ENCODE results near the gene TMED10.
A peak's percentile ranks its signal among the peaks of the same experiment; 100 is the strongest.

Gene TMED10

DNA sequence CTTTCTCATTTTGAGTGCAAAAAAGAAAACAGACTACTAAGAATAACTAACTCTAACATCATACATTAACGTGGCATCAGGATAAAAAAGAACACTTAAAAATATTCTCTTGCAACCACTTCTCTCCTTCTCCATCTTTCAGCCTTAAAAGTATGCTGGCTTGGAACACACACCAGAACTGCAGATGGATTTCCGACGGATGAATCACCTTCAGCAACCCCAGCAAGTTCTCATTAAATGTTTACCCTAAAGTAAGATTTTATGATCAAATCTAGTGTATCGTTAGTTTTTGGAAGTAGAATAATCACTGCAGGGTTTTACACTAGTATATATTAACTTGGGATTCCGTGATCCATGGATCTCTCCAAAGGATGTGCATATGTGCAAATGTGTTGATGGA, 50.8 kb downstream of the TMED10 start:
- peak overlapping the region; percentile 98 for H3K4me3 ChIP-seq (ENCODE audit: low read depth, low read length)
- TF ChIP-seq OSR2 (tag by site-specific recombination; IDR thresholded peaks at IDR 0.05) = no peak
- TF ChIP-seq ZBTB17 (tag by site-specific recombination; IDR thresholded peaks at IDR 0.05) = 0 out of 2 replicates have a peak, but pooled peaks have one; percentile 13
- peaks cover 19% of the 10 kb centered on the region for H3K4me1 ChIP-seq (ENCODE audit: control insufficient read depth, insufficient read depth, low read length)
- H3K9me3 ChIP-seq (ENCODE audit: control insufficient read depth, insufficient read depth, low read depth, low read length) = no peaks in the 10 kb centered on the region
- ChIA-PET CTCF (interaction anchor here (0.9 to 1.9 kb wide), 3 partner anchors 169 to 363 kb away, joined by 3 to 10 read pairs (median 3); no protein-coding TSS in a partner anchor), POLR2A (interaction anchor here (1.1 to 1.6 kb wide), 3 partner anchors 15 to 168 kb away, joined by 3 to 4 read pairs (median 3); no protein-coding TSS in a partner anchor)
- H3K27ac ChIP-seq (ENCODE audit: extremely low read depth, low read depth, low read length) = no peak overlapping the region
- peaks cover 0 to 22% of the 10 kb centered on the region in 2 experiments; a peak in 2 of 3 replicates for H3K36me3 ChIP-seq (ENCODE audit: control insufficient read depth in 2 of 2, insufficient read depth in 1 of 2, low read length in 2 of 2)

DNA sequence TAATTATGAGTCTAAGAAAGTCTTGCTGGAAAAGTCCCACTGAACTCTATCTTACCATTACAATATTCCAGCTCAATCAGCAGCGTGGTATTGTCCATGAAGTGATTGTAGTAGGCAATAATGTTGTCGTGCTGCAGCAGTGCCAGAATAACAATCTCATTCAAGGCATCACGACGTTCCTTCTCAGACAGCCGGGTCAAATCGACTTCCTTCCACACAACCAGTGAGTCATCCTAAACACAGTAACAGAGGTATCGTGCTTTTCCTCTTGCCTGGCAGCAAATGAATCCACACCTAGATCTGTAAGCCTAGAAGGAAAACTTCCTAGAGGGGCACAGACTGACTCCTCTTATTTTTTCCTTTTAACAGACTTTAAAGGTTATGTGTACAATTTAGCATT, 52.4 kb downstream of the TMED10 start:
- TF ChIP-seq ZNF501 (tag by site-specific recombination; IDR thresholded peaks at IDR 0.05) = no peak
- no peak for TF ChIP-seq ZNF624 (tag by site-specific recombination; IDR thresholded peaks at IDR 0.05)
- peak; percentile 54; the same call in 1 of the 2 replicates for TF ChIP-seq ZNF600 (tag by site-specific recombination; IDR thresholded peaks at IDR 0.05)
- TF ChIP-seq, protein P1, sequence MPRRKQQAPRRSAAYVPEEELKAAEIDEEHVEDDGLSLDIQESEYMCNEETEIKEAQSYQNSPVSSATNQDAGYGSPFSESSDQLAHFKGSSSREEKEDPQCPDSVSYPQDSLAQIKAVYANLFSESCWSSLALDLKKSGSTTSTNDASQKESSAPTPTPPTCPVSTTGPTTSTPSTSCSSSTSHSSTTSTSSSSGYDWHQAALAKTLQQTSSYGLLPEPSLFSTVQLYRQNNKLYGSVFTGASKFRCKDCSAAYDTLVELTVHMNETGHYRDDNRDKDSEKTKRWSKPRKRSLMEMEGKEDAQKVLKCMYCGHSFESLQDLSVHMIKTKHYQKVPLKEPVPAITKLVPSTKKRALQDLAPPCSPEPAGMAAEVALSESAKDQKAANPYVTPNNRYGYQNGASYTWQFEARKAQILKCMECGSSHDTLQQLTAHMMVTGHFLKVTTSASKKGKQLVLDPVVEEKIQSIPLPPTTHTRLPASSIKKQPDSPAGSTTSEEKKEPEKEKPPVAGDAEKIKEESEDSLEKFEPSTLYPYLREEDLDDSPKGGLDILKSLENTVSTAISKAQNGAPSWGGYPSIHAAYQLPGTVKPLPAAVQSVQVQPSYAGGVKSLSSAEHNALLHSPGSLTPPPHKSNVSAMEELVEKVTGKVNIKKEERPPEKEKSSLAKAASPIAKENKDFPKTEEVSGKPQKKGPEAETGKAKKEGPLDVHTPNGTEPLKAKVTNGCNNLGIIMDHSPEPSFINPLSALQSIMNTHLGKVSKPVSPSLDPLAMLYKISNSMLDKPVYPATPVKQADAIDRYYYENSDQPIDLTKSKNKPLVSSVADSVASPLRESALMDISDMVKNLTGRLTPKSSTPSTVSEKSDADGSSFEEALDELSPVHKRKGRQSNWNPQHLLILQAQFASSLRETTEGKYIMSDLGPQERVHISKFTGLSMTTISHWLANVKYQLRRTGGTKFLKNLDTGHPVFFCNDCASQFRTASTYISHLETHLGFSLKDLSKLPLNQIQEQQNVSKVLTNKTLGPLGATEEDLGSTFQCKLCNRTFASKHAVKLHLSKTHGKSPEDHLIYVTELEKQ (tag by site-specific recombination; IDR thresholded peaks at IDR 0.05; ENCODE audit: borderline replicate concordance) = no peak
- no peak for TF ChIP-seq YY1 (tag by site-specific recombination; IDR thresholded peaks at IDR 0.05)
- peak; percentile 26; the same call in 1 of the 2 replicates for TF ChIP-seq ZBTB17 (tag by site-specific recombination; IDR thresholded peaks at IDR 0.05)
- CTCF ChIA-PET = no interaction called here
- Histone ChIP-seq H3K4me3 (ENCODE audit: low read depth, low read length) (no peak overlapping the region), H3K27ac (ENCODE audit: extremely low read depth, low read depth, low read length) (0 out of 2 replicates have a peak overlapping the region, but pooled peaks have one; percentile 33), H3K9me3 (ENCODE audit: control insufficient read depth, insufficient read depth, low read depth, low read length) (no peaks in the 10 kb centered on the region), H3K36me3 (ENCODE audit: control insufficient read depth in 2 of 2, insufficient read depth in 1 of 2, low read length in 2 of 2) (peaks cover 16 to 37% of the 10 kb centered on the region in 2 experiments), H3K4me1 (ENCODE audit: control insufficient read depth, insufficient read depth, low read length) (peaks cover 19% of the 10 kb centered on the region)
- POLR2A ChIA-PET = interaction anchor here (0.7 to 1.0 kb wide), 2 partner anchors 173 to 177 kb away, joined by 4 to 8 read pairs; no protein-coding TSS in a partner anchor

DNA sequence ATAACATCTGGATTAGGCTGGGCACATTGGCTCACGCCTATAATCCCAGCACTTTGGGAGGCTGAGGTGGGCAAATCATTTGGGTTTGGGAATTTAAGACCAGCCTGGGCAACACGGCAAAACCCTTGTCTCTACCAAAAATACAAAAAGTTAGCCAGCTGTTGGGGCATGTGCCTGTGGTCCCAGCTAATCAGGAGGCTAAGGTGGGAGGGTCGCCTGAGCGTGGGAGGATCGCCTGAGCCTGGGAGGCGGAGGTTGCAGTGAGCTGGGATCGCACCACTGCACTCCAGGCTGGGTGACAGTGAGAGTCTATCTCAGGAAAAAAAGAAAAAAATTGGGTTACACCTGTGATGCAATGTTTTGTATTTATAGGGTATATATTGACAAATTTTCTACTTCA, 54.9 kb downstream of the TMED10 start:
- ChIA-PET POLR2A (no interaction called here), CTCF (no interaction called here)
- Histone ChIP-seq H3K4me3 (ENCODE audit: low read depth, low read length) (no peak overlapping the region), H3K9me3 (ENCODE audit: control insufficient read depth, insufficient read depth, low read depth, low read length) (no peaks in the 10 kb centered on the region), H3K36me3 (ENCODE audit: control insufficient read depth in 2 of 2, insufficient read depth in 1 of 2, low read length in 2 of 2) (peaks cover 39 to 55% of the 10 kb centered on the region in 2 experiments), H3K4me1 (ENCODE audit: control insufficient read depth, insufficient read depth, low read length) (peaks cover 15% of the 10 kb centered on the region), H3K27ac (ENCODE audit: extremely low read depth, low read depth, low read length) (no peak overlapping the region)
- TF ChIP-seq ZFHX2 (tag by site-specific recombination; conservative IDR thresholded peaks at IDR 0.05) (peak; percentile 74), ZNF701 (tag by site-specific recombination; IDR thresholded peaks at IDR 0.05) (no peak)

DNA sequence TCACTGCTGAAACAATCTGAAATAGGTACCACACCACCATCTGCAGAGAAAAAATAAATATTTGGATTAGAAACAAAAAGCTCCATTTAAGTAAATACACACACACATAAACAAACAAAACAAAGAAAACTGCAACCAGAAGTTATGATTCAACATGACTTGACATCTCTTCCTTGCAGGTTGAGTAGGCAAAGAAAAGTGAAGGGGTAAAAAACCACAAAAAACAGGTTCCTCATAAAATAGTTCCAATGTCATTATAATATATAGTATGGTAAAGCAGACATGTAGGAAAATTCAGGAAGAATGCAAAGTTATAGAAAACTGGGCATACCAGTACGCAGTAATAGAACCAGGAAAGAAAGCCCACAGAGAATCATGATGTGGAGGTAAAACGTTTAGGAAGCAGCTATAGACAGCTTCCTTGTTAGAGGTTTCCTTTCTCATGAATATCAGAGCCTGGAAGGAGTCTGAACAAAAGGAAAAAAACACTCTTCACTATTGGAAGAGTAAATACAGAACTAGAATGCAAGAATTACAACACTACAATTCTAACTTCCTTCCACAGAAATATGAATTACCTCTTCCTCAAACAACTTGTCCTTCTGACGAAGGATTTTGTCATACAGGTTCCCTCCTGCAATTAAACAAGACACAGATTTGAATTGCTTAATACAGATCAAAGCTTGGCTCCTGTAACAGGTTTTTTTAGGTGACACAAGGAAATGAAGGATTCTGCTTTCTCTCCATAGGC, 55.7 kb downstream of the TMED10 start:
- no peaks in the 10 kb centered on the region for H3K9me3 ChIP-seq (ENCODE audit: control insufficient read depth, insufficient read depth, low read depth, low read length)
- H3K27ac ChIP-seq (ENCODE audit: extremely low read depth, low read depth, low read length) = no peak overlapping the region
- no peak for TF ChIP-seq ZNF146 (tag by site-specific recombination; IDR thresholded peaks at IDR 0.05)
- TF ChIP-seq KLF16 (tag by site-specific recombination; IDR thresholded peaks at IDR 0.05) = no peak
- POLR2A ChIA-PET = interaction anchor here (0.6 kb wide), 1 partner anchor 539 kb away, joined by 7 read pairs; no protein-coding TSS in a partner anchor
- peaks cover 15% of the 10 kb centered on the region for H3K4me1 ChIP-seq (ENCODE audit: control insufficient read depth, insufficient read depth, low read length)
- CTCF ChIA-PET = interaction anchor here (0.6 to 1.0 kb wide), 2 partner anchors 32 to 156 kb away, joined by 3 to 4 read pairs; no protein-coding TSS in a partner anchor
- no peak overlapping the region for H3K4me3 ChIP-seq (ENCODE audit: low read depth, low read length)
- peaks cover 47 to 63% of the 10 kb centered on the region in 2 experiments for H3K36me3 ChIP-seq (ENCODE audit: control insufficient read depth in 2 of 2, insufficient read depth in 1 of 2, low read length in 2 of 2)
